Sigmoid colon (tissue), 3 donors: ENCODE results near the gene LAIR1.

Experiments
- POLR2A ChIP-seq, 2 donors: fragments of 450-650 bp; IDR thresholded peaks; one replicate each; pipeline ENCODE4 v1.6.1; 2016; ENCODE audit warnings: antibody characterized with exemption in 2 of 2, mild to moderate bottlenecking in 2 of 2, moderate library complexity in 2 of 2
- TF ChIP-seq, protein P1 (sequence below), 4 experiments: fragments of 450-650 bp in 3 of 4; fragments of 200-600 bp in 1 of 4; IDR thresholded peaks; one replicate each; pipeline ENCODE4 v1.5.1; 2016 to 2019; ENCODE audit warnings: antibody characterized with exemption in 4 of 4, mild to moderate bottlenecking in 3 of 4, moderate library complexity in 2 of 4

- TF ChIP-seq POLR2A (IDR thresholded peaks at IDR 0.05) = no peak
- TF ChIP-seq, protein P1, sequence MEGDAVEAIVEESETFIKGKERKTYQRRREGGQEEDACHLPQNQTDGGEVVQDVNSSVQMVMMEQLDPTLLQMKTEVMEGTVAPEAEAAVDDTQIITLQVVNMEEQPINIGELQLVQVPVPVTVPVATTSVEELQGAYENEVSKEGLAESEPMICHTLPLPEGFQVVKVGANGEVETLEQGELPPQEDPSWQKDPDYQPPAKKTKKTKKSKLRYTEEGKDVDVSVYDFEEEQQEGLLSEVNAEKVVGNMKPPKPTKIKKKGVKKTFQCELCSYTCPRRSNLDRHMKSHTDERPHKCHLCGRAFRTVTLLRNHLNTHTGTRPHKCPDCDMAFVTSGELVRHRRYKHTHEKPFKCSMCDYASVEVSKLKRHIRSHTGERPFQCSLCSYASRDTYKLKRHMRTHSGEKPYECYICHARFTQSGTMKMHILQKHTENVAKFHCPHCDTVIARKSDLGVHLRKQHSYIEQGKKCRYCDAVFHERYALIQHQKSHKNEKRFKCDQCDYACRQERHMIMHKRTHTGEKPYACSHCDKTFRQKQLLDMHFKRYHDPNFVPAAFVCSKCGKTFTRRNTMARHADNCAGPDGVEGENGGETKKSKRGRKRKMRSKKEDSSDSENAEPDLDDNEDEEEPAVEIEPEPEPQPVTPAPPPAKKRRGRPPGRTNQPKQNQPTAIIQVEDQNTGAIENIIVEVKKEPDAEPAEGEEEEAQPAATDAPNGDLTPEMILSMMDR (IDR thresholded peaks at IDR 0.05) = no peak
Observed at GRCh38 chr19:54312011-54312410, 52.7 kb downstream of the LAIR1 start.
